ENCODE measurements around the gene ZNF827.

ZNF827 gene, protein sequence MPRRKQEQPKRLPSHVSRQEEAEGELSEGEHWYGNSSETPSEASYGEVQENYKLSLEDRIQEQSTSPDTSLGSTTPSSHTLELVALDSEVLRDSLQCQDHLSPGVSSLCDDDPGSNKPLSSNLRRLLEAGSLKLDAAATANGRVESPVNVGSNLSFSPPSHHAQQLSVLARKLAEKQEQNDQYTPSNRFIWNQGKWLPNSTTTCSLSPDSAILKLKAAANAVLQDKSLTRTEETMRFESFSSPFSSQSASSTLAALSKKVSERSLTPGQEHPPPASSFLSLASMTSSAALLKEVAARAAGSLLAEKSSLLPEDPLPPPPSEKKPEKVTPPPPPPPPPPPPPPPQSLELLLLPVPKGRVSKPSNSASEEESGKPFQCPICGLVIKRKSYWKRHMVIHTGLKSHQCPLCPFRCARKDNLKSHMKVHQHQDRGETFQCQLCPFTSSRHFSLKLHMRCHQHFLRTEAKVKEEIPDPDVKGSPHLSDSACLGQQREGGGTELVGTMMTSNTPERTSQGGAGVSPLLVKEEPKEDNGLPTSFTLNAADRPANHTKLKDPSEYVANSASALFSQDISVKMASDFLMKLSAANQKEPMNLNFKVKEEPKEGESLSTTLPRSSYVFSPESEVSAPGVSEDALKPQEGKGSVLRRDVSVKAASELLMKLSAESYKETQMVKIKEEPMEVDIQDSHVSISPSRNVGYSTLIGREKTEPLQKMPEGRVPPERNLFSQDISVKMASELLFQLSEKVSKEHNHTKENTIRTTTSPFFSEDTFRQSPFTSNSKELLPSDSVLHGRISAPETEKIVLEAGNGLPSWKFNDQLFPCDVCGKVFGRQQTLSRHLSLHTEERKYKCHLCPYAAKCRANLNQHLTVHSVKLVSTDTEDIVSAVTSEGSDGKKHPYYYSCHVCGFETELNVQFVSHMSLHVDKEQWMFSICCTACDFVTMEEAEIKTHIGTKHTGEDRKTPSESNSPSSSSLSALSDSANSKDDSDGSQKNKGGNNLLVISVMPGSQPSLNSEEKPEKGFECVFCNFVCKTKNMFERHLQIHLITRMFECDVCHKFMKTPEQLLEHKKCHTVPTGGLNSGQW

DNA sequence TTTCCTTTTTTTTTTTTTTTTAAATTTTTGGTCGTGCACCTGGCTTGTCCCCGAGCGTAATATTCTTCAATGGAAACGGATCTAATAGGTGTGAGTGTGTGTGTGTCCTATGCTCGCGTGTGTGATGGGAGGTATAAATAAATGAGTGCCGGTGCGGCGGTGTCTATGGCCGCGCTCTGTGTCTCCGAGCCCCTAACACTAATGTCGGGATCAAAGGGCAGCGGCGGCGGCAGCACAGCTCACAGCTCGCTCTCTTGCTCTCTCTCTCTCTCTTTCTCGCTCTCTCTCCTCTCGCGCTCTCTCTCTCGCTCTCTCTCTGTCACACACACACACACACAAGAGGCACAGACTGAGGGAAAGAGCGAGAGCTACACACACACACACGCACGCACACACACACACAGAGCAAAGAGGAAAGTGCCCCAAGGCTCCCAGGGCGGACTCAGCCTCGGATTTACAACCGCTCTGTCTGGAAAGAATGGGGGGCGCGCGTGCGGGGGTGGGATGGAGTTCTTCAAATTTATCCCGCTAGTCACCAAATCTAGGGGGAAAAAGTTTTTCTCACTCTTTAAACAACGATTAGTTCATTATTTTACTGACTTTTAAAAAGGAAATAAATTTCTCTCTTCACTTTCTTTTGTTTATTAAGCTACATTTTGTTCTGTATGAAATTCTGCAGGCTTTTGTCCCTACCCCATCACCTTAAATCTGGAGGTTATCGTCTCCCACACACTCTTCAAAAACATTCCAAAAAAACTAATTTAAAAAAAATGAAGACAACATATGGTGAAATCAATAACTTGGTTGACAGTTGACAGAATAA lies at the start of gene ZNF827:
TSS of gene ZNF827 (minus strand) at position 206 of the 823 bp plus-strand sequence. CDS start 416 bp downstream, outside the sequence.
- FAIRE-seq: peak; percentile 77

DNA sequence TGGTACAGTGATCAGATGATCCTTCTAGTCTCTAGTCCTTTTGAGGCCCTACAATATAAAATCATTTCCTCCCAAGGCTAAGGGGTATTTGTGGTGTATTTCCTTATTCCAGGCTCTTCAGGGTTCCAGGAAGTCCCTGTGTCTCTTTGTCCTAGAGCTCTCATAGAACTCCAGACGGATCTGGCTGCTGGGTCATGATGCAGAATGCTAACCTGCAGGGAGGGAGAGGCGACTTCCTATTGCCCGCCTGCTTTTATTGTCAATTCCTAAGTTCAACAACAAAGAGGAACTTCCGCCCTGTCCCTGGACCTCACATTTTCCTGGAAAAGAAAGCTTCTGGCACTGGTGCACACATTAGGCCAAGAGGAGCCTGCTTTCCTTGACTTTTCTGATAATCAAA lies 45.9 kb upstream of the ZNF827 start:
- DNase-seq (ENCODE audit: extremely low spot score, insufficient read length, low read depth) (no peak), FAIRE-seq (no peak)

More for the DNA sequence above, at the start of gene ZNF827:
- no peak for DNase-seq (ENCODE audit: extremely low spot score, insufficient read length, low read depth)

DNA sequence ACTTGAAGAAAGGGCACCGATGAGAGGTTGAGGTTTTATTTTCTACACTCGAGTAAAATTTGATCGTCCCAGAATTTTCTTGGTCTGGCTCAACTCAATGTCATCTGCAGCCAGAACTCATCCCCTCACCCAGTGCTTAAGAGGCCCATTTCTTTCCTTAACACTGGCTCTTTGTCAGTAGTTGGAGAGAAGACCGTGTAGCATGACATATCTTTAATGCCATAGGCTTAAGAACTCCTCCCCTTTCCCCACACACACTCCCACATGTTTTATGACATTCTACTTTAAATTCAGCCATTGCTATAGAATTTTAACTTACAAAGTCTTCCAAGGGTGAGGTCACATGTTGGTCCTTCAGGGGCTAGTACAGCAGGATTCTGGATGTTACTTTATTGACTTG lies 44.2 kb upstream of the ZNF827 start:
- no peak for DNase-seq (ENCODE audit: extremely low spot score, insufficient read length, low read depth)
- FAIRE-seq: no peak

DNA sequence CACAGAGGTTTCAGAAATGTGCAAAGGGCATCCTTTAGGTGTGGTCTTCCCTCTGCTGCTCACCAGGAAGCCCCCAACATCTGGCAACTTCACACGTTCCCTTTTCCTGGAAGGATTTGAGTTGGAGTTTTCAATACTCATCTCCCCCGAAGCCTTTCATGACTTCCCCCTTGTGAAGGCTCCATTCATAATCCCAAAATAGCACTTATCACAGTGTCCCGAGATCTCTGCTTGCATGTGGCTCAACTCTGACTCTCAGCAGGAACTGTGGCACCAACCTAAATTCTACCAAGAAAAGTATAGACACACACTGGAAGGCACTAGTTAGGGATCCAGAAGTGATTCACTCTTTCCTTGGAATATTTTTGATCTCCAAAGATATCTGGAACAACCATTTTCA lies 40.5 kb upstream of the ZNF827 start:
- FAIRE-seq: no peak

DNA sequence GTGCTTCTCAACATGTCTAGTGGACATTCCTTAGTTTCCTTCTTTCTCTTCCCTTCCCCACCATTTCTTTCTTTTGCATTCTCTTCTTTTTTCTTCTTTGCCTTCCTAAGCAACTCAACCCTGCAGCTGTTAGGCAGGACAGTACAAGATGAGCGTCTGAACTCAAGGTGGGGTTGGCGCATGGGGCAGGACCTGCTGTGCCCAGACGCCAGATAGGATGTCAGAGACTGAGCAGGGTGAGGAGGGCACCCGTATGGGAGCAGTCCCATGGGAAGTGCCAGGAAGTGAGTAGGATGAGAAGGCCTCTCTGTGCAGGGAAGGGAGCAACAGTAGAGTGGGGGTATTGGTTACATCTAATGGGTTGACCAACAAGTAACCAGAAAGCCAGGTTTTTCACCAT lies 38.1 kb upstream of the ZNF827 start:
- DNase-seq (ENCODE audit: extremely low spot score, insufficient read length, low read depth) (no peak), FAIRE-seq (no peak)

More for the DNA sequence above, 40.5 kb upstream of the ZNF827 start:
- no peak for DNase-seq (ENCODE audit: extremely low spot score, insufficient read length, low read depth)

DNA sequence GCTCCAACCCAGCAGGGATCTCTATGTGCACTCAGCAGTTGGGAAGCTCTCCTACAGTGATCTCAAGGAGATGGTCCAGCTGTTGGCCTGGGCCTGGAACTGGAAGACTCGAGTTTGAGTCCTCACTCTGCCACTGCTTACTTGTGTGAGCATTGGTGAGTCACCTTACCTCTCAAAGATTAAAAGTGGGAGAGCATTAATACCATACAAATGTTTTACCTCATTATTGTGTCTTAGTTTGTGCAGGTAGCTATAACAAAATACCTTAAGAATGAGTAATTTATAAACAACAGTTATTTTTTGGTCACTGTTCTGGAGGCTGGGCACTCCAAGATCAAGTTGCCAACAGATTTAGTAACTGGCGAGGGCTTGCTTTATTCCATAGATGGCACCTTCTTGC lies 21.4 kb upstream of the ZNF827 start:
- FAIRE-seq: no peak

DNA sequence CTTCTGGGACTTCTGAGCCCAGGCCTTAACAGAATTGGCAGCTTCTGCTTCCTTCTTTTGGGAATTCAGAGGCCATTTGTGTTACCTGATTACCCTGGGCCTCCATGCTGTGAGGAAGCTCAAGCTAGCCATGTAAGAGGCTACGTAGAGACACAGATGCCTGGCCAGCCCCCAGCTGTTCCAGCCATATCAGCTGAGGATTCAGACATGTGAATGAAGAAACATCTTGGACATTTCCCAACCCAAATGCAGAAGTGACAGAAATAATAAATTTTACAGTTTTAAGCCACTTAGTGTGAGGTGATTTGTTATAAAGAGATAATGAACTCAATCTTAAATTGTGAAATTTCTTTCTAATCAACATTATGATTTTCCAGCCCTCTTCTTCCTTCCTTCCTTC lies 18.7 kb upstream of the ZNF827 start:
- FAIRE-seq (no peak), DNase-seq (ENCODE audit: extremely low spot score, insufficient read length, low read depth) (no peak)

More for the DNA sequence above, 21.4 kb upstream of the ZNF827 start:
- no peak for DNase-seq (ENCODE audit: extremely low spot score, insufficient read length, low read depth)

DNA sequence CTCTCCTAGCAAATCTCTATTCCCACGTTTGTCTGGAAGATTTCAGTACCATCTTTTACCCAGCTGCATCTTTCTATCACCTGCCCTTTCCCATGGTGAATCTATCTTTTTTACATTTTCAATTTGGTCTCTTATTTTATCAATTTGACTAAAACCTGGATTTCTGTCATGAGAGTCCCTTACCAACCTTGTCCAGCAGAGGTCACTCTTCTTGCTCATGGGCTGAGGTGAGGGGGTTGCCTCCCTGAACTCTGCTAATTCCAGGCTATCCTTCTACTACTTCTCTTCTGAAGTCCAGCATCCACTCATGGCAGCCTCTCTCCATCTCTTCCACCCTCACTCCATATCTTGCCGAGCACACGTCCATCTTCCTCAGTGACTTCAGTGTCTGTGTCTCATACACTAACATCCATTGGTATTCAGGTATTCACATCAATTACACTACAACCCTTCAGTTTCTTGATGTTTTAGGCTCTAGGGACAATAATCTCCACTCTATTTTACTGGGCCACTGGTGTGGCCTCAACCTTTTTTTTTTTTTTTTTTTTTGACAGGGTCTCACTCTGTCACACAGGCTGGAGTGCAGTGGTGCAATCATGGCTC lies 17.8 kb upstream of the ZNF827 start:
- no peak for DNase-seq (ENCODE audit: extremely low spot score, insufficient read length, low read depth)
- peak; percentile 82 for FAIRE-seq

DNA sequence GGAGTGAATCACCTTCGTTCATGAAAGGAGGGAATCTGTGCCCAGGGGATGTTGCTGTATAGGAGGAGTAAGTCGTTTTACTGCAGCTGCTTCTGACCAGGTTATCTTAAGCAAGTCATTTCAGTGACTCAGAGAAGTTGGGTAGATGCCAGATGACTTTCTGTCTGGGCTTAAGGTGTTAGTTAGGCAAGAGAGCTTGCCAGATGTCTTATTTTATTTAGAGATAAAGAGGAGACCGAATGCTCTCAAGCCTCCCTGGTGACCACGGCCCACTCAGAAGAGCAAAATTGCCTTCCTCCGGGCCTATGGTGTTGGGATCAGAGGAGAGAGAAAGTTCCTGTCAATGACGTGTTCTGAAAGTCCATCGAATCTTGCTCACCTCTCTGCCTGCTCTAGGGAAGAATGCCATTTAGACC lies 16.3 kb upstream of the ZNF827 start:
- FAIRE-seq (no peak), DNase-seq (ENCODE audit: extremely low spot score, insufficient read length, low read depth) (no peak)

DNA sequence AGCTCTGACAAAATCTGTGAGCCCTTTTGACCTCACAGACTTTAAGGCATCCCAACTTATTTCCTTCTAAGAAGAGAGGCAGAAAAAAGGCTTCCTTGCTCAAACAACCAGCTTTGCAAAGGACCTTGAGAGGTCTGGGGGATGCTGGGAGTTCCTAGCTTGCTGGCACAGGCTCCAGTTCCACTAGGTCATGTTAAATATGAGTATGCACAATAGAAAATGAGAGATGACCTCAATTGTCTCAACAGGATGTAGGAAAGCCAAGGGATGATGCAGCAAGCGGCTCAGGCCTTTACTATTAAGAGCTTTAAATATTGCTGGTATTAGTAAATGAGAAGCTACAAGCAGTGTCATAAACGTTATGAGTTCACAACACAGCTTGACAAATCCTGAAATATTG lies 13.3 kb upstream of the ZNF827 start:
- FAIRE-seq (no peak), DNase-seq (ENCODE audit: extremely low spot score, insufficient read length, low read depth) (no peak)

DNA sequence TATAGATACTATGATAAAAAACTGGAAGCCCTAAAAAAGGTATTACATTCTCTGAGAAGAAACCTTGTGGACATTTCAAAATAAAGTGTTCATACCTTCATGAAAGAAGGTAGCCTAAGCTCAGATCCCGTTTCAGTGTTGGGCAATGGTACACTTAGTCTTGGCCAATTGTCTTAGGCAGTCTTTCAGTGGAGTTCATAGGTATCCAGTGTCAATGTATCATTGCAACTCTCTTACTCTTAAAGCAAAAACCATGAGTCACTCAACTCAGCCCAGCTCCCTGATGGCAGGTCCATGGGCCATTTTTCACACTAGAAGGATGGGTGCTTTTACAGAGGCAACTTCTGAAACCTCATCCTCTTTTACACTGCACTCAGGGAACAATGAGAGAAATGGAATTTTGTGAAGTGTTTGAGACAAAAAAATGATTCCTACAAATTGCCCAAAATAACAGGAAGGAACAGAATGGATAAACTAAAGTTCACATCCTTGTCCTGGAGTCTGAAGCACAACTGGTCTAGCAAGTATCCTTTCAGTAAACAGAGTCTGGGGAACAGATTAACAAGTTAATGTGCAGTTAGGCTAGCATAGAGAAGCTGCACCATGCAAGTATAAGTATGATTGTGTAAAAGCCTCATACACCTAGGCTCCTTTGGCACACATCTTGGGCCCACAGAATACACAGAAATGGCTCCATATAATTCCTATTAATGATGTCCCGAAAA lies 7.0 kb upstream of the ZNF827 start:
- FAIRE-seq (no peak), DNase-seq (ENCODE audit: extremely low spot score, insufficient read length, low read depth) (no peak)

DNA sequence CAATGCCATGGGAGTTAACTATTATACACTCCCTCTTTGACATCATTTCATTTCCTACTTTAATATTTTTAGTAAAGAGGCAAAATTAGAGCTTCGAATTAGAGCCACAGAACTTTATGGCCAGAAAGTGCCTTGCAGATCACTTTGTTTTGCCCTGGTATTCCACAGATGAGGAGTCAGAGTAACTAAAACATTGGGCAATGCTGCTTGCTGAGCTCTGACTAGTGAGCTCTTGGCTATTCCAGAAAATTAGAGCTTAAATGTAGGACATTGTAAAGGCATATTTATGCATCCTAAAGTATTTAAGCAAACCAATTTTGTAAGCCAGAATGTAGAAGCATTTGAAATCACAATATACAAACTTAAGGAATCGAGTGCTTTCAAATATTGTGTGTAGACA lies 6.3 kb upstream of the ZNF827 start:
- FAIRE-seq (no peak), DNase-seq (ENCODE audit: extremely low spot score, insufficient read length, low read depth) (no peak)

DNA sequence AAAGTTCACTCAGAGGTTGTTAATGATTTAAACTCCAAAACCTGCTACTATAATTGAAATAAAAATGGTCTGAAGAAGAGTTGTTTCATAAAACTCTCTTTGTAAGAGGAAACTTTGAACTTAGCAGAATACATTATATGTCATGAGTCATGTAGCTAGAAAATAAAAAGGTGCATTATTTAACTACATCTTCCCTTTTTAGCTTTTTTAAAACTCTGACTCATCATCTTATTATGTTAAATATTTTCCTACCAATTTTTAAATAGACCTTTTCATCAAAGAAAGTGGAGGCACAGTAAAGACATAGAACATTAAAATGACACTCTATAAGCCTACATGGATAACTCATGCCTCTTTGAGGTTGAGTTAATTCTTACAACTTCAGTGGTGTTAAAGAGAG lies 1.2 kb upstream of the ZNF827 start:
- DNase-seq (ENCODE audit: extremely low spot score, insufficient read length, low read depth) (no peak), FAIRE-seq (no peak)

DNA sequence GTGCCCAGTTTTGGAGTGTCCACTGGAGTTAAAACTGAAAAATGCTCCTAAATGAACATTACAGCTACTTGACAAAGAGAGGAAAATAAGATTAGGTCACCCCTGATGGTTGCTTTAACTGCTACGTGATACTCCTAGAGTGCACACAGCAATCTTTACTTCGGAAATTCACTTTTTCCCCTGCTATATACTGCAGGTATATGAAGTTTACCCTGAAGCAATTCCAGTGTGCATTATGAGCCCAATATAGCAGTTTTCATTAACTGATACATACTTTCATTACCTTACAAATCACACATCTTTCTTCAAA lies 773 bp upstream of the ZNF827 start:
- FAIRE-seq (no peak), DNase-seq (ENCODE audit: extremely low spot score, insufficient read length, low read depth) (no peak)

DNA sequence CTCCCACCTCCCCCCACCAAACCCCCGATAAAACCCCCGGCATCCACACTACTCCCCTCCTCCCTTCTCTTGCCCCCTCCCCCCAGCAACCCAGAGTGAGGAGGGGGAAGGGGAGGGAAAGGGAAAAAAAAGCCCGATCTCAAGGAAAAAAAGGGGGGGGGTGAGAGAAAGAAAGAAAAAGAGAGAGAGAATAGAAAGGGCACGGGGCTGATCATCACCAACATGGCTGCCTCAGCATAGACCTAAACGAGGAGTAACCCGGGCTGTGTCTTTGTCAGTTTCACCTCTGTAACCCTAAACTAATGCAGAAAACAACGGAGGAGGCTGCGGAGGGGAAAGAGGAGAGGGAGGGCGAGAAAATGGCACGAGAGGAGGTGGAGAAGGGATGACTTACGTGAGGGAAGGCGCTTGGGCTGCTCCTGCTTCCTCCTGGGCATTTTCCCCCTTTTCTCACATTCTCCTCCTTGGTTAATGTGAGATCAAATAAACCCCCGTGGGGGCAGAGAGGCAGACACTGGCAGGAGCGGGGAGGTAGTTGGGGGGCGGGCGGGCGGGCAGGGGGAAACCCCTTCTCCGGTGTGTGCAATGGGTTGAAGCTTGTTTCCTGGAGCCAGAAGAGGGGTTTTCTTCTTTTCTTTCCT lies 532 bp downstream of the ZNF827 start:
- peak; percentile 67 for FAIRE-seq
- no peak for DNase-seq (ENCODE audit: extremely low spot score, insufficient read length, low read depth)

DNA sequence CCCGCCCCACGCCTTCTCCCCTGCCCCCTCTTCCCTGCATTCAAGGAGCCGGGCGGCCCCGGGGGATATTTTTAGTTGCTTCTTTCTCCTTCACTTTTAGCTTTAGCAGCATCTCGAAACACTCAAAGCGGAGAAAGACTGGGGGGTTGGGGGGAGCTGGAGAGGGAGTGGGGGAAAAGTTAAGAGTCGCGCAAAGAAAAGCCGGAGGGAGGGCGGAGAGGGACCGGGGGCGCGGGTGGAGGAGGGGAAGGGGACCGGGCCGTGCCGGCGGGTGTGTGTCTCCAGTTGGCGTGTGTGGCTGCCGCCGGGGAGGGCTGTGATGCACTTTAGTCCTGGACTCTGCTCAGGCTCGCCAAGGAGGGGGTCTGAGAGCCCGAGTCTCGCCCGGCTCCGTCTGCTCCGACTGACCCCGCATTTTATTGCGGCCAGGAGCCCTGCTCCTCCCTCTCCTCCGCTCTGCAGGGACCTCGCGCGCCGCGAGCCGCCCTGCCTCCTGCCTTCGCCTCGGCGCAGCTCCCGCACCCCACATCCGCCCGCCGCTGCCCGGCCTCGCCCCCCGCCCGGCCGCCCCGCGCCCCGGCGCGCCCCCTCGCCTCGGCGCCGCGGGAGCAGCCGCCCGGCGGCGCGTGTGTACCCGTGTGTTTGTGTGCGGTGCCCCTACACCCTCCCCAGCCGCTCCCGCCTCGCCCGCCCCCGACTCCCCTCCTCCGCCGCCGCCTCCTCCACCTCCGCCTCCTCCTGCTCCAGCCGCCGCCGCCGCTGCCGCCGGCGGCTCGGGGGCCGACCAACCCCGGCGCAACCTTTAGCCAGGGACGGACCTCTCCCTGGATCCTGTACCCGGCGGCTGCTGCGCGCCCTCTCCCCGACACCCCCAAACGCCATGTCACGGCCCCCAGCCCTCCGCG lies 1.4 kb downstream of the ZNF827 start:
- DNase-seq (ENCODE audit: extremely low spot score, insufficient read length, low read depth): no peak
- FAIRE-seq: peak; percentile 12

DNA sequence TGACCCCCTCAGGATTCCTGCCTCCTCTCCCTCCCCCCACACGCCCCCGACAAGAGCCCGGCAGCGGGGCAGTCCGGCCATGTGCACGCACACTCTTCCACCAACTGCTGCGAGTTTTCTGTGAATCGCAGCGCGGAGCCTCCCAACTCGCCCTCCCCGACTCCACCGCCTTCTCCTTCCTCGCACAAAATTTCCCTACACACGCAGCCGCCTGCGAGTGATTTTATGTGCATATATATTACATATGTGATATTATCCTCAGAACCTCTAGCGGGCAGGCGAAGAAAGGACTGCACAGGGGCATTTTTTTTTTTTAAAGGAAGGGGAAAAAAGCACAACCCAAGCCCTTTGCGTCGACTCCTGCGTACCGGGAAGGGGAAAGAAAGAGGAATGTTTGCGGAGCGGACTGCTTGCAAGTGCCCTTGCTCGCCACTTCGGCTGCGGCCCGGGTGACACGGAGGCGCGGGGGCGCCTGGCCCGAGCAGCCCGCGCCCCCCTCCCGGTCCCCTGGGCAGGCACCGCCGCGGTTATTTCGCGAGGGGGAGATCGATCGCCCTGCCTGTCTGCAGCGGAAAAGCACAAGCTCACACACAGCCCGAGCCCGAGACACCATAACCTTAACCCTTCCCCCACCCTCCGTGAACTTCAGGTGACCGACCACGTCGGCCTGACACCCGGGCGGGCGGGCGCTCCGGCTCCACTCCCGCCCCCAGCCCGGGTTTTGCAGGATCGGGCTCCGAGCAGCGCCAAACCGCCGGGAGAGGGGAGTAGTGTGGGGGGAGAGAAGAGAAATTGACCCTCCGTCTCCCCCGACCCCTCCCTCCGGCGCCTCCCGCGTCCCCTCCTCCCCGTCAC lies 2.3 kb downstream of the ZNF827 start:
- peak; percentile 59 for DNase-seq (ENCODE audit: extremely low spot score, insufficient read length, low read depth)
- peak; percentile 73 for FAIRE-seq
